MM.1S (cell line): ENCODE results near the gene NEU4.
"Not testable (repeated sequence)": the region's sequence is repeated elsewhere in the genome, so short reads cannot be mapped to it uniquely, and the experiment has no call there.

Experiments
- DNase-seq: peaks from one replicate; pipeline ENCODE4 v3.0.0-alpha.2; 2015
- H2AFZ ChIP-seq: fragments of 300-600 bp; sonication (generic); 2 replicates; pipeline ENCODE4 v1.6.0; 2016; ENCODE audit warnings: antibody characterized with exemption, low read length
- H3F3A ChIP-seq: fragments of 300-600 bp; sonication (generic); 2 replicates; pipeline ENCODE4 v1.6.1; 2016; ENCODE audit warnings: mild to moderate bottlenecking, antibody characterized with exemption, low read length, moderate library complexity, mixed read lengths; ENCODE audit not compliant: insufficient read depth
- H3K27ac ChIP-seq: fragments of 300-600 bp; sonication (generic); 2 replicates; pipeline ENCODE4 v1.5.1; 2016; ENCODE audit warnings: mild to moderate bottlenecking, low read length
- H3K27me3 ChIP-seq: fragments of 300-600 bp; sonication (generic); replicated peaks from 2 replicates; pipeline ENCODE4 v1.6.0; 2016; ENCODE audit warnings: low read length; ENCODE audit not compliant: insufficient read depth
- H3K36me3 ChIP-seq: fragments of 300-600 bp; sonication (generic); replicated peaks from 2 replicates; pipeline ENCODE4 v1.6.1; 2016; ENCODE audit warnings: mild to moderate bottlenecking, low read length, mixed read lengths; ENCODE audit not compliant: insufficient read depth
- H3K4me1 ChIP-seq: fragments of 300-600 bp; sonication (generic); 2 replicates; pipeline ENCODE4 v1.6.1; 2016; ENCODE audit warnings: low read length, mixed read lengths
- H3K4me2 ChIP-seq: fragments of 300-600 bp; sonication (generic); 2 replicates; pipeline ENCODE4 v1.6.0; 2016; ENCODE audit warnings: low read depth, low read length
- H3K4me3 ChIP-seq: fragments of 300-600 bp; sonication (generic); 2 replicates; pipeline ENCODE4 v1.5.1; 2016; ENCODE audit warnings: low read length, mixed read lengths
- H3K79me2 ChIP-seq: fragments of 300-600 bp; sonication (generic); 2 replicates; pipeline ENCODE4 v1.6.1; 2016; ENCODE audit warnings: mixed run types, low read length, mixed read lengths
- H3K9ac ChIP-seq: fragments of 300-600 bp; sonication (generic); 2 replicates; pipeline ENCODE4 v1.6.1; 2016; ENCODE audit warnings: low read length, mixed read lengths
- H3K9me2 ChIP-seq: fragments of 300-600 bp; sonication (generic); replicated peaks from 2 replicates; pipeline ENCODE4 v1.6.1; 2016; ENCODE audit warnings: mild to moderate bottlenecking, low read length, mixed read lengths; ENCODE audit not compliant: insufficient read depth
- H3K9me3 ChIP-seq: fragments of 300-600 bp; sonication (generic); replicated peaks from 2 replicates; pipeline ENCODE4 v1.6.1; 2016; ENCODE audit warnings: mild to moderate bottlenecking, low read length, mixed read lengths; ENCODE audit not compliant: insufficient read depth
- H4K20me1 ChIP-seq: fragments of 300-600 bp; sonication (generic); 2 replicates; pipeline ENCODE4 v1.6.1; 2016; ENCODE audit warnings: mild to moderate bottlenecking, low read length, moderate library complexity, mixed read lengths; ENCODE audit not compliant: insufficient read depth
- CTCF ChIP-seq: fragments of 300-600 bp; sonication (generic); IDR thresholded peaks from 2 replicates; pipeline ENCODE4 v1.5.1; 2016; ENCODE audit warnings: antibody characterized with exemption, low read length, mixed read lengths
- EZH2 ChIP-seq: fragments of 300-600 bp; sonication (generic); optimal IDR thresholded peaks from 2 replicates; pipeline ENCODE3; 2017; ENCODE audit warnings: low read depth, mild to moderate bottlenecking, antibody characterized with exemption, low read length, mixed read lengths
- EZH2phosphoT487 ChIP-seq: fragments of 300-600 bp; sonication (generic); IDR thresholded peaks from 2 replicates; pipeline ENCODE4 v1.6.1; 2018; ENCODE audit warnings: antibody characterized with exemption, low read length

NEU4 gene

GRCh38 chr2:241804326-241805229, 4.4 kb upstream of the NEU4 start:
- DNase-seq: no peak
- Histone ChIP-seq H3F3A (no peaks in the 10 kb centered on the region), H2AFZ (no peak overlapping the region), H3K79me2 (no peaks in the 10 kb centered on the region), H3K4me3 (no peak overlapping the region), H3K36me3 (no peaks in the 10 kb centered on the region), H3K27ac (no peak overlapping the region), H3K27me3 (peaks cover 28% of the 10 kb centered on the region), H3K9me2 (no peaks in the 10 kb centered on the region), H4K20me1 (no peaks in the 10 kb centered on the region), H3K9me3 (no peaks in the 10 kb centered on the region), H3K4me1 (no peaks in the 10 kb centered on the region), H3K4me2 (no peak overlapping the region), H3K9ac (no peak overlapping the region)
- TF ChIP-seq EZH2: no peak
- no peak for TF ChIP-seq CTCF
- TF ChIP-seq EZH2phosphoT487: no peak

- not testable (repeated sequence) for H2AFZ ChIP-seq, DNase-seq, H3F3A ChIP-seq, H3K9me3 ChIP-seq, H3K79me2 ChIP-seq, H4K20me1 ChIP-seq, H3K4me1 ChIP-seq, H3K4me3 ChIP-seq, H3K36me3 ChIP-seq, H3K9ac ChIP-seq, H3K4me2 ChIP-seq, H3K27ac ChIP-seq, H3K9me2 ChIP-seq
- peaks cover 36% of the 10 kb centered on the region for H3K27me3 ChIP-seq
These were observed 2.8 kb upstream of the NEU4 start for GRCh38 chr2:241806217-241806616.

- no peak for DNase-seq
- Histone ChIP-seq H3K79me2 (no peaks in the 10 kb centered on the region), H3K4me3 (no peak overlapping the region), H3K27ac (no peak overlapping the region), H3K9me2 (no peaks in the 10 kb centered on the region), H3K4me1 (no peaks in the 10 kb centered on the region), H3K9ac (no peak overlapping the region), H3K27me3 (peaks cover 51% of the 10 kb centered on the region), H3K9me3 (no peaks in the 10 kb centered on the region), H2AFZ (no peak overlapping the region), H3F3A (no peaks in the 10 kb centered on the region), H4K20me1 (no peaks in the 10 kb centered on the region), H3K4me2 (no peak overlapping the region), H3K36me3 (no peaks in the 10 kb centered on the region)
- TF ChIP-seq CTCF (no peak), EZH2 (no peak), EZH2phosphoT487 (no peak)
These were observed 807 bp upstream of the NEU4 start for GRCh38 chr2:241808051-241808720.
